SK-N-MC (cell line): ENCODE results near the gene CNRIP1.
"Not testable (repeated sequence)": the region's sequence is repeated elsewhere in the genome, so short reads cannot be mapped to it uniquely, and the experiment has no call there.

Experiments used
- DNase-seq: peaks from one replicate; pipeline ENCODE4 v3.0.0-alpha.2; 2011; ENCODE audit warnings: low read depth, low spot score
- H3K27ac ChIP-seq: fragments of 200-600 bp; sonication (generic); 2 replicates; pipeline ENCODE4 v1.5.1; 2016; ENCODE audit warnings: mixed run types
- H3K36me3 ChIP-seq: fragments of 200-600 bp; sonication (generic); 2 replicates; pipeline ENCODE4 v1.6.1; 2017; ENCODE audit warnings: antibody characterized with exemption, low read length, mixed read lengths; ENCODE audit not compliant: insufficient read depth
- H3K4me3 ChIP-seq: fragments of 200-600 bp; sonication (generic); 2 replicates; pipeline ENCODE4 v1.5.1; 2016
- H3K9ac ChIP-seq: fragments of 200-600 bp; sonication (generic); 2 replicates; pipeline ENCODE4 v1.8.0; 2017; ENCODE audit warnings: mixed run types, mixed read lengths; ENCODE audit not compliant: insufficient read length
- H3K9me3 ChIP-seq: fragments of 200-600 bp; sonication (generic); 2 replicates; pipeline ENCODE4 v1.6.1; 2017; ENCODE audit warnings: low read depth, mild to moderate bottlenecking, antibody characterized with exemption, low read length, moderate library complexity, mixed read lengths
- EZH2 ChIP-seq: fragments of 200-600 bp; sonication (generic); IDR thresholded peaks from one replicate; pipeline ENCODE4 v1.6.1; 2017; ENCODE audit warnings: antibody characterized with exemption
- FOXP2 ChIP-seq: optimal IDR thresholded peaks from 2 replicates; pipeline ENCODE3; 2011; ENCODE audit warnings: mild to moderate bottlenecking, moderate library complexity; ENCODE audit not compliant: insufficient read depth; ENCODE audit errors: extremely low read length, control extremely low read depth
- POLR2AphosphoS5 ChIP-seq: IDR thresholded peaks from 2 replicates; pipeline ENCODE4 v1.6.1; 2012; ENCODE audit warnings: mild to moderate bottlenecking, low read depth, low read length, borderline replicate concordance

The CNRIP1 gene

GRCh38 chr2:68328901-68329300, 9.2 kb upstream of the CNRIP1 start:
- Histone ChIP-seq H3K27ac (no peak overlapping the region), H3K9me3 (no peaks in the 10 kb centered on the region)
- no peak for TF ChIP-seq POLR2AphosphoS5

GRCh38 chr2:68325056-68325455, 5.3 kb upstream of the CNRIP1 start:
- H3K36me3 ChIP-seq: no peaks in the 10 kb centered on the region
- H3K4me3 ChIP-seq: no peak overlapping the region
- no peak overlapping the region for H3K9ac ChIP-seq
- TF ChIP-seq POLR2AphosphoS5 (no peak), FOXP2 (no peak), EZH2 (no peak)
- no peaks in the 10 kb centered on the region for H3K9me3 ChIP-seq
- no peak overlapping the region for H3K27ac ChIP-seq
- no peak for DNase-seq

More at GRCh38 chr2:68328901-68329300, 9.2 kb upstream of the CNRIP1 start:
- Histone ChIP-seq H3K9ac (no peak overlapping the region), H3K4me3 (no peak overlapping the region), H3K36me3 (no peaks in the 10 kb centered on the region)
- DNase-seq: no peak

GRCh38 chr2:68320118-68320641, 431 bp upstream of the CNRIP1 start:
- Histone ChIP-seq H3K27ac (no peak overlapping the region), H3K36me3 (no peaks in the 10 kb centered on the region), H3K9me3 (no peaks in the 10 kb centered on the region), H3K4me3 (peak overlapping the region; percentile 85), H3K9ac (peak overlapping the region; percentile 66)
- DNase-seq: no peak
- TF ChIP-seq POLR2AphosphoS5 (no peak), FOXP2 (no peak), EZH2 (no peak)

GRCh38 chr2:68318914-68319397, 793 bp downstream of the CNRIP1 start:
- H3K27ac ChIP-seq: no peak overlapping the region
- DNase-seq: no peak
- peak overlapping the region; percentile 66 for H3K9ac ChIP-seq
- no peaks in the 10 kb centered on the region; the same call in 1 of the 2 replicates for H3K9me3 ChIP-seq
- H3K36me3 ChIP-seq: no peaks in the 10 kb centered on the region
- TF ChIP-seq FOXP2: no peak
- no peak for TF ChIP-seq POLR2AphosphoS5
- TF ChIP-seq EZH2: no peak
- peak overlapping the region; percentile 85 for H3K4me3 ChIP-seq

- peak overlapping the region; percentile 66 for H3K9ac ChIP-seq
- H3K9me3 ChIP-seq: no peaks in the 10 kb centered on the region; the same call in 1 of the 2 replicates
- H3K27ac ChIP-seq: no peak overlapping the region
- H3K4me3 ChIP-seq: peak overlapping the region; percentile 85; the same call in 1 of the 2 replicates
- DNase-seq: no peak
- TF ChIP-seq EZH2: no peak
- TF ChIP-seq FOXP2: no peak
- no peak for TF ChIP-seq POLR2AphosphoS5
- no peaks in the 10 kb centered on the region for H3K36me3 ChIP-seq
Measured at GRCh38 chr2:68317971-68318913, 1.5 kb downstream of the CNRIP1 start.

GRCh38 chr2:68316111-68316510, 3.6 kb downstream of the CNRIP1 start:
- no peak for DNase-seq
- no peaks in the 10 kb centered on the region; the same call in 1 of the 2 replicates for H3K9me3 ChIP-seq
- H3K9ac ChIP-seq: no peak overlapping the region
- no peaks in the 10 kb centered on the region for H3K36me3 ChIP-seq
- no peak for TF ChIP-seq EZH2
- TF ChIP-seq FOXP2: no peak
- TF ChIP-seq POLR2AphosphoS5: no peak
- no peak overlapping the region for H3K27ac ChIP-seq
- no peak overlapping the region for H3K4me3 ChIP-seq

GRCh38 chr2:68311033-68311432, 8.7 kb downstream of the CNRIP1 start:
- TF ChIP-seq FOXP2 (no peak), POLR2AphosphoS5 (no peak), EZH2 (no peak)
- Histone ChIP-seq H3K4me3 (no peak overlapping the region), H3K36me3 (no peaks in the 10 kb centered on the region), H3K9ac (no peak overlapping the region), H3K27ac (peak overlapping the region; percentile 70), H3K9me3 (no peaks in the 10 kb centered on the region; the same call in 1 of the 2 replicates)
- DNase-seq: no peak

GRCh38 chr2:68309426-68309825, 10.3 kb downstream of the CNRIP1 start:
- Histone ChIP-seq H3K36me3 (no peaks in the 10 kb centered on the region), H3K27ac (no peak overlapping the region), H3K9me3 (no peaks in the 10 kb centered on the region), H3K9ac (no peak overlapping the region), H3K4me3 (no peak overlapping the region)
- no peak for DNase-seq
- TF ChIP-seq FOXP2: no peak
- TF ChIP-seq EZH2: no peak
- TF ChIP-seq POLR2AphosphoS5: no peak

- not testable (repeated sequence) for H3K9ac ChIP-seq, DNase-seq, H3K4me3 ChIP-seq, H3K36me3 ChIP-seq, H3K9me3 ChIP-seq, H3K27ac ChIP-seq
Measured at GRCh38 chr2:68303902-68304272, 15.9 kb downstream of the CNRIP1 start.
